HEK293 (cell line): ENCODE data around the gene GGA1.

Experiments used
- CTCF ChIA-PET: fragments of 350-600 bp; formaldehyde crosslinking; extraction: SDS; loops from one replicate; lab custom pipeline; 2021; ENCODE audit warnings: antibody characterized with exemption; lab: Yijun Ruan, JAX
- POLR2A ChIA-PET: fragments of 300-600 bp; formaldehyde crosslinking; extraction: SDS; loops from one replicate; lab custom pipeline; 2020; ENCODE audit warnings: antibody characterized with exemption, inconsistent platforms; lab: Yijun Ruan, JAX
- H3K27ac ChIP-seq: fragments of 200-500 bp; sonication (Bioruptor generic); 2 replicates; pipeline ENCODE4 v1.5.1; 2014; ENCODE audit warnings: low read depth, low read length, control low read depth, inconsistent platforms; ENCODE audit errors: extremely low read depth
- H3K36me3 ChIP-seq, 2 experiments: fragments of 200-500 bp in 1 of 2; sonication (Bioruptor generic) in 1 of 2; 1 replicate in 1 of 2; 2 replicates in 1 of 2; pipeline ENCODE4 v1.5.1; 2014 to 2017; ENCODE audit warnings: inconsistent platforms in 2 of 2, low read length in 2 of 2; ENCODE audit not compliant: control insufficient read depth in 2 of 2, insufficient read depth in 1 of 2
- H3K4me1 ChIP-seq: fragments of 200-500 bp; sonication (Bioruptor generic); 2 replicates; pipeline ENCODE4 v1.5.1; 2014; ENCODE audit warnings: mild to moderate bottlenecking, low read length, inconsistent platforms; ENCODE audit not compliant: control insufficient read depth, insufficient read depth
- H3K4me3 ChIP-seq: 2 replicates; pipeline ENCODE4 v1.5.1; 2011; ENCODE audit warnings: low read depth, mild to moderate bottlenecking, control low read depth, low read length, moderate library complexity
- H3K9me3 ChIP-seq: fragments of 200-500 bp; sonication (Bioruptor generic); 2 replicates; pipeline ENCODE4 v1.5.1; 2014; ENCODE audit warnings: low read depth, low read length, inconsistent platforms; ENCODE audit not compliant: control insufficient read depth, insufficient read depth
- AEBP2 ChIP-seq: fragments of 450-650 bp; formaldehyde crosslinking; IDR thresholded peaks from 2 replicates; pipeline ENCODE4 v1.5.1; 2016; ENCODE audit warnings: missing biosample characterization, missing genetic modification characterization, borderline replicate concordance
- OVOL3 ChIP-seq: fragments of 450-650 bp; formaldehyde crosslinking; IDR thresholded peaks from 2 replicates; pipeline ENCODE4 v1.5.1; 2016; ENCODE audit warnings: missing biosample characterization, missing genetic modification characterization
- PBX3 ChIP-seq: sonication (generic); formaldehyde crosslinking; IDR thresholded peaks from 2 replicates; pipeline ENCODE4 v1.8.1; 2022; ENCODE audit warnings: mild to moderate bottlenecking, moderate library complexity, missing genetic modification reagents
- TCF7L2 ChIP-seq: IDR thresholded peaks from 2 replicates; pipeline ENCODE4 v1.6.1; 2011; ENCODE audit warnings: low read depth, mild to moderate bottlenecking, inconsistent platforms, low read length, moderate library complexity, borderline replicate concordance
- ZBTB49 ChIP-seq: fragments of 450-650 bp; formaldehyde crosslinking; IDR thresholded peaks from 2 replicates; pipeline ENCODE4 v1.5.1; 2016; ENCODE audit warnings: missing biosample characterization, missing genetic modification characterization, low read depth
- ZBTB6 ChIP-seq: fragments of 450-650 bp; formaldehyde crosslinking; IDR thresholded peaks from 2 replicates; pipeline ENCODE4 v1.5.1; 2017; ENCODE audit warnings: missing biosample characterization, missing genetic modification characterization
- ZBTB8A ChIP-seq: fragments of 450-650 bp; formaldehyde crosslinking; IDR thresholded peaks from 2 replicates; pipeline ENCODE4 v1.5.1; 2016; ENCODE audit warnings: missing biosample characterization, missing genetic modification characterization
- ZFP69B ChIP-seq: fragments of 450-650 bp; formaldehyde crosslinking; IDR thresholded peaks from 2 replicates; pipeline ENCODE4 v1.5.1; 2016; ENCODE audit warnings: missing biosample characterization, missing genetic modification characterization
- ZIC2 ChIP-seq: fragments of 450-650 bp; formaldehyde crosslinking; IDR thresholded peaks from 2 replicates; pipeline ENCODE4 v1.5.1; 2016; ENCODE audit warnings: missing biosample characterization, missing genetic modification characterization
- ZNF10 ChIP-seq: fragments of 450-650 bp; formaldehyde crosslinking; IDR thresholded peaks from 2 replicates; pipeline ENCODE4 v1.5.1; 2017; ENCODE audit warnings: missing biosample characterization, missing genetic modification characterization
- ZNF18 ChIP-seq: fragments of 450-650 bp; formaldehyde crosslinking; IDR thresholded peaks from 2 replicates; pipeline ENCODE4 v1.5.1; 2016; ENCODE audit warnings: missing biosample characterization, missing genetic modification characterization
- ZNF184 ChIP-seq: fragments of 450-650 bp; IDR thresholded peaks from 2 replicates; pipeline ENCODE4 v1.5.1; 2018; ENCODE audit warnings: missing biosample characterization, mild to moderate bottlenecking, missing genetic modification characterization
- ZNF24 ChIP-seq: fragments of 450-650 bp; formaldehyde crosslinking; IDR thresholded peaks from 2 replicates; pipeline ENCODE4 v1.5.1; 2016; ENCODE audit warnings: missing biosample characterization, missing genetic modification characterization
- ZNF341 ChIP-seq: fragments of 450-650 bp; formaldehyde crosslinking; IDR thresholded peaks from 2 replicates; pipeline ENCODE4; 2016; ENCODE audit warnings: low read depth, missing biosample characterization, missing genetic modification characterization
- ZNF510 ChIP-seq: fragments of 450-650 bp; formaldehyde crosslinking; IDR thresholded peaks from 2 replicates; pipeline ENCODE4 v1.5.1; 2018; ENCODE audit warnings: mild to moderate bottlenecking, missing genetic modification characterization, missing biosample characterization; ENCODE audit not compliant: insufficient replicate concordance
- ZNF626 ChIP-seq: fragments of 450-650 bp; sonication (Bioruptor Pico); formaldehyde crosslinking; IDR thresholded peaks from 2 replicates; pipeline ENCODE4 v1.5.1; 2018; ENCODE audit warnings: missing biosample characterization, missing genetic modification characterization, inconsistent platforms
- ZNF639 ChIP-seq: fragments of 450-650 bp; formaldehyde crosslinking; IDR thresholded peaks from 2 replicates; pipeline ENCODE4 v1.5.1; 2016; ENCODE audit warnings: missing biosample characterization, missing genetic modification characterization
- ZNF670 ChIP-seq: fragments of 450-650 bp; formaldehyde crosslinking; IDR thresholded peaks from 2 replicates; pipeline ENCODE4 v1.5.1; 2016; ENCODE audit warnings: missing biosample characterization, missing genetic modification characterization, low read depth
- ZNF704 ChIP-seq: fragments of 450-650 bp; formaldehyde crosslinking; IDR thresholded peaks from 2 replicates; pipeline ENCODE4 v1.5.1; 2016; ENCODE audit warnings: missing biosample characterization, missing genetic modification characterization
- ZNF707 ChIP-seq: fragments of 450-650 bp; formaldehyde crosslinking; IDR thresholded peaks from 2 replicates; pipeline ENCODE4 v1.5.1; 2016; ENCODE audit warnings: missing biosample characterization, missing genetic modification characterization
- ZSCAN4 ChIP-seq: fragments of 450-650 bp; formaldehyde crosslinking; IDR thresholded peaks from 2 replicates; pipeline ENCODE4 v1.5.1; 2017; ENCODE audit warnings: missing biosample characterization, missing genetic modification characterization
- ZXDB ChIP-seq: fragments of 450-650 bp; formaldehyde crosslinking; IDR thresholded peaks from 2 replicates; pipeline ENCODE4 v1.5.1; 2016; ENCODE audit warnings: missing biosample characterization, missing genetic modification characterization

Gene GGA1

GRCh38 chr22:37675930-37676735 is 67.5 kb downstream of the GGA1 start:
- Histone ChIP-seq H3K9me3 (no peaks in the 10 kb centered on the region), H3K36me3 (no peaks in the 10 kb centered on the region), H3K27ac (peak overlapping the region; percentile 62; the same call in 1 of the 2 replicates), H3K4me3 (no peak overlapping the region), H3K4me1 (peaks cover 9% of the 10 kb centered on the region)
- POLR2A ChIA-PET: interaction anchor here (1.1 to 3.9 kb wide), 9 partner anchors 8 to 278 kb away, joined by 3 to 78 read pairs (median 8); partner anchors contain the start of genes GCAT, GGA1, NOL12 and PDXP
- CTCF ChIA-PET: interaction anchor here (0.6 to 15.8 kb wide), 7 partner anchors 9 to 116 kb away, joined by 3 to 353 read pairs (median 4); partner anchors contain the start of genes PDXP and SH3BP1
- TF ChIP-seq ZBTB6 (tag by site-specific recombination) (peak; percentile 49; the same call in 1 of the 2 replicates), ZNF10 (tag by site-specific recombination) (no peak), ZNF18 (tag by site-specific recombination) (no peak; the same call in 1 of the 2 replicates), ZIC2 (tag by site-specific recombination) (no peak), ZNF341 (no peak), AEBP2 (no peak), ZNF704 (no peak), ZNF670 (tag by site-specific recombination) (no peak), ZNF626 (tag by site-specific recombination) (no peak), ZXDB (tag by site-specific recombination) (no peak), ZNF707 (tag by site-specific recombination) (no peak), PBX3 (CRISPR knock-in tag) (no peak), ZFP69B (tag by site-specific recombination) (no peak), ZBTB49 (no peak), ZBTB8A (tag by site-specific recombination) (0 out of 2 replicates have a peak, but pooled peaks have one; percentile 2), TCF7L2 (no peak), ZNF24 (no peak), ZNF510 (no peak), ZNF639 (peak; percentile 7; the same call in 1 of the 2 replicates), ZSCAN4 (no peak), ZNF184 (tag by site-specific recombination) (no peak), OVOL3 (tag by site-specific recombination) (no peak)
